ENCODE results near the gene AFG3L2. TPM values are rescaled to one million over a fixed set of nuclear protein-coding genes. Genes with fewer than 3 reads are reported as not detected.
"Not testable (repeated sequence)": the region's sequence is repeated elsewhere in the genome, so short reads cannot be mapped to it uniquely, and the experiment has no call there.

AFG3L2 gene
- total and polyA plus RNA-seq, 9 of the 15 experiments (the other 6 are each of a cell fraction or from before 2014, with no cell fraction given), result 24.1 to 109 (median 84.0) TPM

DNA sequence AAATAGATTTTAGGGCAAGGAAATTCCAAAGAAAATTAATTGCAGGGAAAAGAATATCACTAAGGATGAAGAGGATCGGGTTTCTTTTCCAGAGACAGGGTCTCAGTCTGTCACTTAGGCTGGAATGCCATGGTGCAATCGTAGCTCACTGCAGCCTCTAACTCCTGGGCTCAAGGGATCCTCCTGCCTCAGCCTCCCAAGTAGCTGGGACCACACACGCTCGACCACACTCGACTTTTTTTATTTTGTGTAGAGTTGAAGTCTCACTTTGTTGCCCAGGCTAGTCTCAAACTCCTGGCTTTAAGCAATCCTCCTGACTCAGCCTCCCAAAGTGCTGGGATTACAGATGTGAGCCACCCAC is 1.2 kb upstream of the AFG3L2 start:
- H3K4me3 ChIP-seq, result peak overlapping the region; percentile 49
- H3K9me1 ChIP-seq (ENCODE audit: control insufficient read depth, insufficient read depth, low read length); H3K9me3 ChIP-seq (replicated peaks; ENCODE audit: control insufficient read depth, insufficient read depth, low read depth, low read length); FAIRE-seq; DNase-seq (ENCODE audit: extremely low read depth in 1 of 4, low spot score in 3 of 4); in situ Hi-C loops (cut with MboI); CTCF ChIA-PET (ENCODE audit: low intra/inter-chr PET ratio); H3K27me3 ChIP-seq (ENCODE audit: control insufficient read depth in 2 of 2, insufficient read depth in 2 of 2, low read length in 2 of 2); ATAC-seq; BruUV-seq (replicated peaks): not testable (repeated sequence)
- H3K36me3 ChIP-seq (ENCODE audit: control insufficient read depth, insufficient read depth, low read length), result peaks cover 16% of the 10 kb centered on the region
- peak overlapping the region; percentile 92 for H2AFZ ChIP-seq (ENCODE audit: low read depth, low read length)
- H3K9ac ChIP-seq (ENCODE audit: insufficient read depth in 1 of 2, low read depth in 2 of 2, low read length in 2 of 2), result peak overlapping the region; percentile 60 to 71; a peak in 3 of 4 replicates
- peaks cover 13% of the 10 kb centered on the region for H4K20me1 ChIP-seq (replicated peaks; ENCODE audit: control insufficient read depth, insufficient read depth, low read length)
- H3K4me2 ChIP-seq (ENCODE audit: insufficient read depth, low read length), result peak overlapping the region; percentile 91
- H3K27ac ChIP-seq (ENCODE audit: extremely low read depth, low read depth, low read length), result peak overlapping the region; percentile 73; the same call in 2 of the 3 replicates
- intact Hi-C loops (cut with micrococcal nuclease), result loop anchor here (5.0 kb wide), 2 partner anchors 76 to 96 kb away; no protein-coding TSS in a partner anchor
- TF ChIP-seq CBFA2T3 (IDR thresholded peaks at IDR 0.05) (0 out of 2 replicates have a peak, but pooled peaks have one; percentile 0), RBM25 (IDR thresholded peaks at IDR 0.05; ENCODE audit: low read depth, low read length, severe bottlenecking) (peak; percentile 49)
- peaks cover 18 to 29% of the 10 kb centered on the region in 2 experiments for H3K4me1 ChIP-seq (replicated peaks in 1 of 2; ENCODE audit: control insufficient read depth in 2 of 2, insufficient read depth in 2 of 2, low read length in 2 of 2)
- peaks cover 36% of the 10 kb centered on the region for H3K79me2 ChIP-seq (ENCODE audit: control insufficient read depth, insufficient read depth, low read length)
- WGBS (ENCODE audit: insufficient coverage, low coverage, missing lambda C conversion rate), result 74% methylated on average over 5 of the region's 5 CpGs
- POLR2A ChIA-PET, result interaction anchor here (2.1 to 2.6 kb wide), 2 partner anchors 14 to 16 kb away, joined by 9 to 10 read pairs; no protein-coding TSS in a partner anchor

DNA sequence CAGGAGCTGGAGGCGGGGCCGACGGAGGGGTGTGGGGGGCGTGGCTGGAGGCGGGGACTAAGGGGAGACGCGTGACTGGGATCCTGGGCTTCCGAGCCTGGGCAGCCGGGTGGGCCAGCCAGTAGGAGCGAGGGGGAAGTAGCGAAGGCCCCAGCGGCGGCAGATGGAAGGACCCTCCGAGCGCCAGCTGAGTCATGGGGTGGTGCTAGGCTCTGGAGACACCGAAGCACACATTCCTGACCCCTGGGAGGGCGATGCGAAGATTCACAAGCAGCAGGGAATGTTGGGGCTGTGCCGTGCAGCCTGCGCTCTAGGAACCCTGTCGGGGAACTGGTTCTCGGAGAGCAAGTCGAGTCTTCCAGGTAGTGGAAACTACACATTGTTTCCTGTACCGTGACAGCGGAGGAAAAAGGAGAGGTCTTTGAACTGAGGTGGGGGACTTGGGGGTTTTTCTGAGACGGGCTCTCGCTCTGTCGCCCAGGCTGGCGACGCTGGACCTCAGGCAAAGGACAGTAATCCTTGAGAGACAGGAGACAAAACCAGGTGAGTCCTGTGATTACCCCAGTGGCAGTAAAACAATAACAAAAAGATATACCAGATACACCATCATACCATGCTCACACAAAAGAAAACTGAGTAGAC is 650 bp upstream of the AFG3L2 start:
- no peak for ATAC-seq
- TF ChIP-seq ZBTB17 (CRISPR knock-in tag; IDR thresholded peaks at IDR 0.05) (no peak), SMARCA4 (IDR thresholded peaks at IDR 0.05) (peak; percentile 70), KAT7 (CRISPR knock-in tag; IDR thresholded peaks at IDR 0.05; ENCODE audit: borderline replicate concordance) (peak; percentile 30; the same call in 1 of the 2 replicates), RBFOX2 (IDR thresholded peaks at IDR 0.05; ENCODE audit: low read depth, low read length) (no peak), SRSF1 (IDR thresholded peaks at IDR 0.05; ENCODE audit: low read depth, low read length) (no peak), MAFF (IDR thresholded peaks at IDR 0.05; ENCODE audit: low read length) (0 out of 2 replicates have a peak, but pooled peaks have one; percentile 4), TEAD1 (CRISPR knock-in tag; IDR thresholded peaks at IDR 0.05) (peak in 1 of 2 experiments; percentile 57; a peak in 1 of 4 replicates), MIER1 (IDR thresholded peaks at IDR 0.05; ENCODE audit: low read depth) (0 out of 2 replicates have a peak, but pooled peaks have one; percentile 21), C11orf30 (IDR thresholded peaks at IDR 0.05; ENCODE audit: low read depth) (peak; percentile 54; the same call in 1 of the 2 replicates), CREB1 (IDR thresholded peaks at IDR 0.05) (no peak), CREB1 (CRISPR knock-in tag; IDR thresholded peaks at IDR 0.05) (no peak), GABPB1 (CRISPR knock-in tag; IDR thresholded peaks at IDR 0.05) (peak; percentile 53; the same call in 1 of the 2 replicates), SP1 (CRISPR knock-in tag; IDR thresholded peaks at IDR 0.05) (0 out of 2 replicates have a peak, but pooled peaks have one; percentile 12), GATAD2B (IDR thresholded peaks at IDR 0.05; ENCODE audit: borderline replicate concordance) (no peak)
- TF ChIP-seq, protein P1, sequence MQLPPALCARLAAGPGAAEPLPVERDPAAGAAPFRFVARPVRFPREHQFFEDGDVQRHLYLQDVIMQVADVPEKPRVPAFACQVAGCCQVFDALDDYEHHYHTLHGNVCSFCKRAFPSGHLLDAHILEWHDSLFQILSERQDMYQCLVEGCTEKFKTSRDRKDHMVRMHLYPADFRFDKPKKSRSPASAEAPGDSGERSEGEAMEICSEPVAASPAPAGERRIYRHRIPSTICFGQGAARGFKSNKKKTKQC (CRISPR knock-in tag; IDR thresholded peaks at IDR 0.05), result no peak

More for the DNA sequence above, 650 bp upstream of the AFG3L2 start:
- WGBS (ENCODE audit: insufficient coverage, low coverage, missing lambda C conversion rate), result 4% methylated on average over 24 of the region's 30 CpGs
- H2AFZ ChIP-seq (ENCODE audit: low read depth, low read length), result peak overlapping the region; percentile 92
- DNase-seq (ENCODE audit: extremely low read depth in 1 of 4, low spot score in 3 of 4) (peak in 1 of 4 experiments; percentile 7), FAIRE-seq (peak; percentile 85)
- H3K27me3 ChIP-seq (ENCODE audit: control insufficient read depth in 2 of 2, insufficient read depth in 2 of 2, low read length in 2 of 2), result no peaks in the 10 kb centered on the region
- intact Hi-C loops (cut with micrococcal nuclease) (loop anchor here (5.0 kb wide), 2 partner anchors 75 to 95 kb away; no protein-coding TSS in a partner anchor), in situ Hi-C loops (cut with MboI) (no loop called here)
- peaks cover 18% of the 10 kb centered on the region for H3K36me3 ChIP-seq (ENCODE audit: control insufficient read depth, insufficient read depth, low read length)
- CTCF ChIA-PET (ENCODE audit: low intra/inter-chr PET ratio), result no interaction called here
- peaks cover 41% of the 10 kb centered on the region for H3K79me2 ChIP-seq (ENCODE audit: control insufficient read depth, insufficient read depth, low read length)
- H3K9ac ChIP-seq (ENCODE audit: insufficient read depth in 1 of 2, low read depth in 2 of 2, low read length in 2 of 2), result peak overlapping the region; percentile 71 to 93
- H3K9me1 ChIP-seq (ENCODE audit: control insufficient read depth, insufficient read depth, low read length), result peaks cover 3% of the 10 kb centered on the region
- peak overlapping the region; percentile 73 for H3K27ac ChIP-seq (ENCODE audit: extremely low read depth, low read depth, low read length)
- peak overlapping the region; percentile 49 for H3K4me3 ChIP-seq
- no peaks in the 10 kb centered on the region for H3K9me3 ChIP-seq (replicated peaks; ENCODE audit: control insufficient read depth, insufficient read depth, low read depth, low read length)
- TSS peak; percentile 95 for BruUV-seq (replicated peaks)
- POLR2A ChIA-PET, result interaction anchor here (0.6 to 3.1 kb wide), 14 partner anchors 9 to 864 kb away, joined by 3 to 18 read pairs (median 4); no protein-coding TSS in a partner anchor
- peaks cover 18% of the 10 kb centered on the region for H4K20me1 ChIP-seq (replicated peaks; ENCODE audit: control insufficient read depth, insufficient read depth, low read length)
- H3K4me1 ChIP-seq (replicated peaks in 1 of 2; ENCODE audit: control insufficient read depth in 2 of 2, insufficient read depth in 2 of 2, low read length in 2 of 2), result peaks cover 23 to 33% of the 10 kb centered on the region in 2 experiments
- peak overlapping the region; percentile 91 for H3K4me2 ChIP-seq (ENCODE audit: insufficient read depth, low read length)
